Progenitor cell of endocrine pancreas (in vitro differentiated cells): Measurements from ENCODE around the gene NSMCE1. TPM values are rescaled to one million over a fixed set of nuclear protein-coding genes. Genes with fewer than 3 reads are reported as not detected.

ENCODE experiments used
- DNase-seq: peaks from one replicate; pipeline ENCODE4 v3.0.0; 2021; ENCODE audit warnings: low spot score; ENCODE audit not compliant: unreplicated experiment
- H3K27ac Mint-ChIP-seq: 2 replicates; pipeline ENCODE4 v1.8.0; 2021; ENCODE audit warnings: mild to moderate bottlenecking, moderate library complexity, mixed read lengths
- H3K27me3 Mint-ChIP-seq: 2 replicates; pipeline ENCODE4 v1.8.0; 2021; ENCODE audit warnings: mixed read lengths
- H3K36me3 Mint-ChIP-seq: 2 replicates; pipeline ENCODE4 v1.8.0; 2022; ENCODE audit warnings: mixed read lengths; ENCODE audit not compliant: insufficient read depth
- H3K4me1 Mint-ChIP-seq: 2 replicates; pipeline ENCODE4 v1.8.0; 2021; ENCODE audit warnings: low read depth, mixed read lengths
- H3K4me3 Mint-ChIP-seq: 2 replicates; pipeline ENCODE4 v1.8.0; 2021; ENCODE audit warnings: low read depth, mild to moderate bottlenecking, moderate library complexity, mixed read lengths
- H3K9me3 Mint-ChIP-seq: 2 replicates; pipeline ENCODE4 v1.8.0; 2021; ENCODE audit warnings: low read depth, mixed read lengths
- CTCF ChIP-seq: fragments of 200-600 bp; sonication (generic); IDR thresholded peaks from one replicate; pipeline ENCODE4 v1.5.0; 2021; ENCODE audit warnings: antibody characterized with exemption, mild to moderate bottlenecking; ENCODE audit not compliant: unreplicated experiment
- total RNA-seq: library from RNA; stranded (reverse); gene quantifications from 2 replicates; pipeline ENCODE4 v1.2.1, GENCODE V29; 2021

NSMCE1 gene
- total RNA-seq, 1 donor from 2014 or later, result 26.2 TPM

GRCh38 chr16:27259710-27260109 is 8.9 kb downstream of the NSMCE1 start:
- Mint-ChIP-seq H3K9me3 (no peaks in the 10 kb centered on the region), H3K27ac (no peak overlapping the region), H3K4me3 (no peak overlapping the region), H3K27me3 (no peaks in the 10 kb centered on the region), H3K36me3 (peaks cover 3% of the 10 kb centered on the region), H3K4me1 (peaks cover 15% of the 10 kb centered on the region)
- no peak for DNase-seq
- TF ChIP-seq CTCF, result no peak

- TF ChIP-seq CTCF, result no peak
- H3K9me3 Mint-ChIP-seq, result no peaks in the 10 kb centered on the region
- no peaks in the 10 kb centered on the region for H3K27me3 Mint-ChIP-seq
- peaks cover 17% of the 10 kb centered on the region for H3K4me1 Mint-ChIP-seq
- H3K27ac Mint-ChIP-seq, result peak overlapping the region; percentile 1
- H3K36me3 Mint-ChIP-seq, result peaks cover 6% of the 10 kb centered on the region
- H3K4me3 Mint-ChIP-seq, result no peak overlapping the region
- no peak for DNase-seq
These were observed 10.3 kb downstream of the NSMCE1 start for GRCh38 chr16:27258241-27258734.

GRCh38 chr16:27257271-27257670 is 11.3 kb downstream of the NSMCE1 start:
- no peak for DNase-seq
- H3K4me3 Mint-ChIP-seq, result no peak overlapping the region
- no peaks in the 10 kb centered on the region for H3K9me3 Mint-ChIP-seq
- TF ChIP-seq CTCF, result no peak
- H3K27ac Mint-ChIP-seq, result no peak overlapping the region
- H3K4me1 Mint-ChIP-seq, result peaks cover 13% of the 10 kb centered on the region
- no peaks in the 10 kb centered on the region for H3K27me3 Mint-ChIP-seq
- H3K36me3 Mint-ChIP-seq, result peaks cover 6% of the 10 kb centered on the region

- TF ChIP-seq CTCF, result no peak
- no peak for DNase-seq
- Mint-ChIP-seq H3K27me3 (no peaks in the 10 kb centered on the region), H3K4me1 (peaks cover 11% of the 10 kb centered on the region), H3K9me3 (no peaks in the 10 kb centered on the region), H3K36me3 (peaks cover 6% of the 10 kb centered on the region), H3K27ac (no peak overlapping the region), H3K4me3 (no peak overlapping the region)
These were observed 11.7 kb downstream of the NSMCE1 start for GRCh38 chr16:27256861-27257260.

GRCh38 chr16:27254262-27254811 is 14.2 kb downstream of the NSMCE1 start:
- H3K4me3 Mint-ChIP-seq, result no peak overlapping the region
- H3K9me3 Mint-ChIP-seq, result no peaks in the 10 kb centered on the region
- H3K27ac Mint-ChIP-seq, result no peak overlapping the region
- TF ChIP-seq CTCF, result no peak
- H3K4me1 Mint-ChIP-seq, result peaks cover 7% of the 10 kb centered on the region
- H3K36me3 Mint-ChIP-seq, result peaks cover 6% of the 10 kb centered on the region
- no peaks in the 10 kb centered on the region for H3K27me3 Mint-ChIP-seq
- no peak for DNase-seq
